ENCODE results near the gene DNAJB14. TPM values are rescaled to one million over a fixed set of nuclear protein-coding genes. Genes with fewer than 3 reads are reported as not detected.

The DNAJB14 gene
- total and polyA plus RNA-seq, 2 experiments from 2014 or later: 25.1 to 52.6 TPM

DNA sequence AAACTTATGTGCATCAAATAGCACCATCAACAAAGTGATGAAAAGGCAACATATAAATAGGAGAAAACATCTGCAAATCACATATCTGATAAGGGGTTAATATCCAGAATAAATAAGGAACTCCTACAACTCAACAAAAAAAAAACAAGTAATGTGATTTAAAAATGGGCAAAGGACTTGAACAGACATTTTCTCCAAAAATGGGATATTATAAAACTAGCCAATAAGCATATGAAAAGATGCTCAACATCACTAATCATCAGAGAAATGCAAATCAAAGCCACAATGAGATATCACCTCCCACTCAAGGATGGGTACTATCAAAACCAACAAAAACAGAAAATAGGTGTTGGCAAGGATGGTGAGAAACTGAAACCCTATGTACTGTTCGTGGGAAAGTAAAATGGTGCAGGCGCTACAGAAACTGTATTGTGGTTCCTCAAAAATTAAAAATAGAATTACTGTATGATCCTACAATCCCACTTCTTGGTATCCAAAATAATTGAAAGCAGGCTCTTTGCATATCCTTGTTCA lies 2.4 kb downstream of the DNAJB14 start:
- DNase-seq (ENCODE audit: low spot score): no peak
- H3K4me2 ChIP-seq: peak overlapping the region; percentile 93
- TF ChIP-seq EZH2phosphoT487 (IDR thresholded peaks at IDR 0.05; ENCODE audit: low read depth, severe bottlenecking, unreplicated experiment): no peak
- TF ChIP-seq, protein P1, sequence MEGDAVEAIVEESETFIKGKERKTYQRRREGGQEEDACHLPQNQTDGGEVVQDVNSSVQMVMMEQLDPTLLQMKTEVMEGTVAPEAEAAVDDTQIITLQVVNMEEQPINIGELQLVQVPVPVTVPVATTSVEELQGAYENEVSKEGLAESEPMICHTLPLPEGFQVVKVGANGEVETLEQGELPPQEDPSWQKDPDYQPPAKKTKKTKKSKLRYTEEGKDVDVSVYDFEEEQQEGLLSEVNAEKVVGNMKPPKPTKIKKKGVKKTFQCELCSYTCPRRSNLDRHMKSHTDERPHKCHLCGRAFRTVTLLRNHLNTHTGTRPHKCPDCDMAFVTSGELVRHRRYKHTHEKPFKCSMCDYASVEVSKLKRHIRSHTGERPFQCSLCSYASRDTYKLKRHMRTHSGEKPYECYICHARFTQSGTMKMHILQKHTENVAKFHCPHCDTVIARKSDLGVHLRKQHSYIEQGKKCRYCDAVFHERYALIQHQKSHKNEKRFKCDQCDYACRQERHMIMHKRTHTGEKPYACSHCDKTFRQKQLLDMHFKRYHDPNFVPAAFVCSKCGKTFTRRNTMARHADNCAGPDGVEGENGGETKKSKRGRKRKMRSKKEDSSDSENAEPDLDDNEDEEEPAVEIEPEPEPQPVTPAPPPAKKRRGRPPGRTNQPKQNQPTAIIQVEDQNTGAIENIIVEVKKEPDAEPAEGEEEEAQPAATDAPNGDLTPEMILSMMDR (IDR thresholded peaks at IDR 0.05; ENCODE audit: poor library complexity): no peak
- no peak for TF ChIP-seq EZH2 (IDR thresholded peaks at IDR 0.05; ENCODE audit: borderline replicate concordance)

DNA sequence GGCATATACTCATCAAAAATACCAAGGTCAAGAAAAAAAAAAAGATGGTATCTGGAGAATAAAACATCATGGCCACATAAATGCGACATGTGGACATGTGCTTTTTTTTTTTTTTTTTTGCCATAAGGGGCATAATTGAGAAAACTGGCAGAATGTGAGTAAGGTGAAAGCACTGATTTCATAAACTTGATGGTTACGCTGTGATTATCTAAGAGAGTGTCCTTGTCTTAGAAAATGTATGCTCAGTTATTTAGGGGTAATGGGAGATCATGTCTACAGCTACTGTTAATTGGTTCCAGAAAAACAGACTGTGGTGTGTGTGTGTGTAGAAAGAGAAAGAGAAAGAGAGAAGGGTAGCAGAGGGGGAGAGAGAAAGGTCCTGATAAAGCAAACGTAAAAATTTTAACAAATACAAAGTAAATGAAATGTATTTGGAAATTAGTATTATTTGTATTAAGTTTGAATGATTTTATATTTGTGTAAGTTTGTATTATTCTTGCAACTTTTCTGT lies 8.1 kb downstream of the DNAJB14 start:
- Histone ChIP-seq H3K4me2 (no peak overlapping the region), H3K4me1 (ENCODE audit: insufficient read depth) (no peaks in the 10 kb centered on the region), H4K20me1 (ENCODE audit: insufficient read depth, poor library complexity, severe bottlenecking) (peaks cover 16% of the 10 kb centered on the region), H3K79me2 (peaks cover 98% of the 10 kb centered on the region), H3K27me3 (no peaks in the 10 kb centered on the region), H3K4me3 (no peak overlapping the region), H3K9me2 (replicated peaks; ENCODE audit: insufficient read depth) (no peaks in the 10 kb centered on the region), H2AFZ (no peak overlapping the region), H3K27ac (no peak overlapping the region), H3K36me3 (replicated peaks; ENCODE audit: insufficient read depth, low read depth) (no peaks in the 10 kb centered on the region), H3K9me3 (ENCODE audit: low read depth) (peaks cover 13% of the 10 kb centered on the region)
- TF ChIP-seq, protein P1 (IDR thresholded peaks at IDR 0.05; ENCODE audit: poor library complexity): no peak
- TF ChIP-seq EZH2phosphoT487 (IDR thresholded peaks at IDR 0.05; ENCODE audit: low read depth, severe bottlenecking, unreplicated experiment) (no peak), EZH2 (IDR thresholded peaks at IDR 0.05; ENCODE audit: borderline replicate concordance) (no peak)
- WGBS (ENCODE audit: low lambda C conversion rate, missing lambda C conversion rate): 84% methylated on average over 3 of the region's 3 CpGs
- no peak for DNase-seq (ENCODE audit: low spot score)

More for the DNA sequence above, 2.4 kb downstream of the DNAJB14 start:
- H3K79me2 ChIP-seq: peaks cover 91% of the 10 kb centered on the region
- no peaks in the 10 kb centered on the region for H3K9me3 ChIP-seq (ENCODE audit: low read depth)
- no peak overlapping the region for H3K4me3 ChIP-seq
- no peaks in the 10 kb centered on the region for H3K9me2 ChIP-seq (replicated peaks; ENCODE audit: insufficient read depth)
- H2AFZ ChIP-seq: no peak overlapping the region
- peaks cover 34% of the 10 kb centered on the region for H3K4me1 ChIP-seq (ENCODE audit: insufficient read depth)
- no peaks in the 10 kb centered on the region for H3K36me3 ChIP-seq (replicated peaks; ENCODE audit: insufficient read depth, low read depth)
- 91% methylated on average over 2 of the region's 2 CpGs for WGBS (ENCODE audit: low lambda C conversion rate, missing lambda C conversion rate)
- H4K20me1 ChIP-seq (ENCODE audit: insufficient read depth, poor library complexity, severe bottlenecking): peaks cover 19% of the 10 kb centered on the region
- H3K27ac ChIP-seq: no peak overlapping the region
- H3K27me3 ChIP-seq: no peaks in the 10 kb centered on the region

DNA sequence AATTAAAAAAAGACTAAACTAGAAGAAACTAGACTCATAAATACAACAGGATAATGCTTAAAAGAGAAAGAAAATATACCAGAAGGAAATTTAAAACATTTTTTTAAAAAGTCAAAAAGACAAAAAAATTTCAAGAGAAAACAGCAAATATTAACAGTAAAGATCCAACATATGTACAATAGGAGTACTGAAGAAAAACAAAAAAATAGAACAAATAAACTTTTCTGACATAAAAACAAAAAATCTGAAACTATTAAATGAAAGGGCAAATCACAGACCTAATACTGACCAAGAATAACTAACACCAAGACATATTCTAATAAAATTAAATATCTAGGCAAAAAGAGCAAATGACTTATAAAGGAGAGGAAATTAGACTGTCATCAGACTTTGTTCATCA lies 11.5 kb downstream of the DNAJB14 start:
- Histone ChIP-seq H3K27ac (no peak overlapping the region), H3K27me3 (no peaks in the 10 kb centered on the region), H3K79me2 (peaks cover 97% of the 10 kb centered on the region), H3K9me3 (ENCODE audit: low read depth) (peaks cover 13% of the 10 kb centered on the region), H3K4me1 (ENCODE audit: insufficient read depth) (no peaks in the 10 kb centered on the region), H3K4me3 (no peak overlapping the region), H3K36me3 (replicated peaks; ENCODE audit: insufficient read depth, low read depth) (no peaks in the 10 kb centered on the region), H2AFZ (no peak overlapping the region), H4K20me1 (ENCODE audit: insufficient read depth, poor library complexity, severe bottlenecking) (peaks cover 5% of the 10 kb centered on the region), H3K9me2 (replicated peaks; ENCODE audit: insufficient read depth) (no peaks in the 10 kb centered on the region), H3K4me2 (no peak overlapping the region)
- DNase-seq (ENCODE audit: low spot score): no peak
- TF ChIP-seq, protein P1 (IDR thresholded peaks at IDR 0.05; ENCODE audit: poor library complexity): no peak
- TF ChIP-seq EZH2phosphoT487 (IDR thresholded peaks at IDR 0.05; ENCODE audit: low read depth, severe bottlenecking, unreplicated experiment): no peak
- TF ChIP-seq EZH2 (IDR thresholded peaks at IDR 0.05; ENCODE audit: borderline replicate concordance): no peak

Data from hepatocyte (in vitro differentiated cells).